OCI-LY7 (cell line): Measurements from ENCODE around the gene LRBA. TPM values are rescaled to one million over a fixed set of nuclear protein-coding genes. Genes with fewer than 3 reads are reported as not detected.

Source experiments
- BruUV-seq: library from RNA; stranded (reverse); fragments of 400-500 nt; replicated peaks from 2 replicates; lab custom pipeline; 2021; lab: Mats Ljungman, UMichigan
- CTCF ChIA-PET: fragments of 300-600 bp; sonication (Branson Sonifier 250); formaldehyde crosslinking; loops from one replicate; lab custom pipeline; 2022; ENCODE audit warnings: antibody characterized with exemption; ENCODE audit not compliant: unreplicated experiment; lab: Charles Lee
- POLR2A ChIA-PET: fragments of 300-600 bp; sonication (Branson Sonifier 250); formaldehyde crosslinking; loops from one replicate; lab custom pipeline; 2022; ENCODE audit warnings: antibody characterized with exemption; lab: Charles Lee
- DNase-seq: peaks from one replicate; pipeline ENCODE4 v3.0.0-alpha.2; 2015; ENCODE audit warnings: low spot score
- H2AFZ ChIP-seq: fragments of 200-600 bp; sonication (generic), shearing (Covaris generic); 2 replicates; pipeline ENCODE4 v1.6.1; 2014; ENCODE audit warnings: mild to moderate bottlenecking, antibody characterized with exemption, low read length, moderate library complexity
- H3K27ac ChIP-seq: fragments of 200-600 bp; sonication (generic); 2 replicates; pipeline ENCODE4 v1.5.1; 2014; ENCODE audit warnings: mixed run types, low read depth, mild to moderate bottlenecking, moderate library complexity, low read length, inconsistent platforms; ENCODE audit not compliant: poor library complexity, severe bottlenecking
- H3K36me3 ChIP-seq: fragments of 200-600 bp; sonication (generic); 2 replicates; pipeline ENCODE4 v1.6.1; 2014; ENCODE audit warnings: mild to moderate bottlenecking, antibody characterized with exemption, low read length, moderate library complexity, mixed read lengths; ENCODE audit not compliant: insufficient read depth
- H3K4me1 ChIP-seq: fragments of 200-600 bp; sonication (generic); 2 replicates; pipeline ENCODE4 v1.5.1; 2014; ENCODE audit warnings: mild to moderate bottlenecking, low read length; ENCODE audit not compliant: insufficient read depth, poor library complexity, severe bottlenecking
- H3K4me2 ChIP-seq: fragments of 200-600 bp; sonication (generic); 2 replicates; pipeline ENCODE4 v1.6.1; 2014; ENCODE audit warnings: mild to moderate bottlenecking, low read length
- H3K4me3 ChIP-seq: fragments of 200-600 bp; sonication (generic); 2 replicates; pipeline ENCODE4 v1.5.1; 2014; ENCODE audit warnings: mild to moderate bottlenecking, low read depth, low read length; ENCODE audit not compliant: poor library complexity, severe bottlenecking
- H3K79me2 ChIP-seq: fragments of 200-600 bp; sonication (generic); 2 replicates; pipeline ENCODE4 v1.6.1; 2016; ENCODE audit warnings: low read depth, mild to moderate bottlenecking, low read length, moderate library complexity, mixed read lengths; ENCODE audit not compliant: insufficient read depth
- H3K9me2 ChIP-seq: fragments of 200-600 bp; sonication (generic); 2 replicates; pipeline ENCODE4 v1.6.1; 2016; ENCODE audit warnings: mild to moderate bottlenecking, low read length, mixed read lengths; ENCODE audit not compliant: insufficient read depth
- H3K9me3 ChIP-seq: fragments of 200-600 bp; sonication (generic); 2 replicates; pipeline ENCODE4 v1.6.1; 2014; ENCODE audit warnings: mild to moderate bottlenecking, mixed run types, low read length, mixed read lengths
- H4K20me1 ChIP-seq: fragments of 200-600 bp; sonication (generic); 2 replicates; pipeline ENCODE4 v1.6.1; 2014; ENCODE audit warnings: mild to moderate bottlenecking, antibody characterized with exemption, low read length, moderate library complexity, mixed read lengths; ENCODE audit not compliant: insufficient read depth
- EZH2phosphoT487 ChIP-seq: fragments of 200-600 bp; sonication (generic); IDR thresholded peaks from 2 replicates; pipeline ENCODE4 v1.6.1; 2018; ENCODE audit warnings: low read depth, borderline replicate concordance, mild to moderate bottlenecking, mixed run types, antibody characterized with exemption, low read length, moderate library complexity, mixed read lengths
- intact Hi-C: fragments of 100-400 bp; cut with micrococcal nuclease; formaldehyde crosslinking; loops from one replicate; pipeline ENCODE4 v1.10.0; 2022; ENCODE audit not compliant: unreplicated experiment
- total RNA-seq, 2 experiments: library from RNA; depleted of rRNA in 1 of 2; stranded (reverse); fragments of >200 nt in 1 of 2; shearing (Covaris generic) in 1 of 2; gene quantifications; 2 replicates each; pipeline ENCODE4 v1.2.3, GENCODE V29; 2014 to 2022
- TF ChIP-seq, protein P1 (sequence below): fragments of 200-600 bp; sonication (generic); conservative IDR thresholded peaks from 2 replicates; pipeline ENCODE4 v1.5.1; 2014; ENCODE audit warnings: mild to moderate bottlenecking, antibody characterized with exemption, low read length, moderate library complexity, mixed read lengths

Gene LRBA
- total RNA-seq, 2 experiments from 2014 or later: 60.4 to 66.7 TPM

DNA sequence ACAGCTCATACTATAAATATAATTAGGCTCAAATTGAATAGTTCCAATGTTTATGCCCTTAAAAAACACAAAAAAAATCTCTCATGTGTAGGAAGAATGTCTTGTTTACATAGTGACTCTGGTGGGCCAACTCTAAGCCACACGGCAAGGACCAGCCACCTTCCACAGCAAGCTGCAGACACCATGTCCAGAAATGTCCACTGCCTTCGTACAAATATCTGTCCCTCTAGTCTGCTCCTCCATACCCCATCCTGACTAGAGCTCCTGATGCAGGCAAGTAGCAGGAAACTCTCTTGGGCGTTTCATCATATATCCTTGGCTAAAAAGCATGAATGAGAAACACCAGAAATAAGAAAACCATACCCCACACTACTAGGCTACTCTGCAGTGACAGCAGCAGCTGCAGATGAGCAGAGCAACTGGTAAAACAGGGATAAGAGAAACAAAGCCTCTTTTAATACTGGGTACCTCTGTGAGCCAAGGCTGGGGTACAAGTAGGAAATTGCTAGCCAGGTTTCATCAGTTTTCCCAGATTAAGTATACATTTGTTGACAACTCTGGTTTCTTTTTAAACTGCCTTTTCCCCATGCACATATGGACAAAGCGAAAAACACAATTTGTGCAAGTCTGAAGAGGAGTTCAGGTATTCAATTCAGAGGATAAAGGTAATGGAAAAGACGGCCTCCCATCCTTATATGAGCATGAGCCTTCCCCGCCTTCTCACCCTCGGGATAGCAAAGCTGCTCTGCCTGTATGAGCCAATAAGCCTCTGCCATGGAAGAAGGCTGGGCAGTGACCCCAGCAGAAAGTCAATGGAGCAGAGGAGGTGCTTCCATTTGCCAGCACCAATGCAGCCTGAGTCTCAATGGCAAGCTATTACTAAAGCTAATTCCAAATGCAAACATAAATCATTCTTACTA, 691.4 kb downstream of the LRBA start:
- no peaks in the 10 kb centered on the region for H3K4me1 ChIP-seq
- no peak overlapping the region for H3K4me3 ChIP-seq
- no peaks in the 10 kb centered on the region for H3K9me3 ChIP-seq
- DNase-seq: no peak
- TF ChIP-seq, protein P1, sequence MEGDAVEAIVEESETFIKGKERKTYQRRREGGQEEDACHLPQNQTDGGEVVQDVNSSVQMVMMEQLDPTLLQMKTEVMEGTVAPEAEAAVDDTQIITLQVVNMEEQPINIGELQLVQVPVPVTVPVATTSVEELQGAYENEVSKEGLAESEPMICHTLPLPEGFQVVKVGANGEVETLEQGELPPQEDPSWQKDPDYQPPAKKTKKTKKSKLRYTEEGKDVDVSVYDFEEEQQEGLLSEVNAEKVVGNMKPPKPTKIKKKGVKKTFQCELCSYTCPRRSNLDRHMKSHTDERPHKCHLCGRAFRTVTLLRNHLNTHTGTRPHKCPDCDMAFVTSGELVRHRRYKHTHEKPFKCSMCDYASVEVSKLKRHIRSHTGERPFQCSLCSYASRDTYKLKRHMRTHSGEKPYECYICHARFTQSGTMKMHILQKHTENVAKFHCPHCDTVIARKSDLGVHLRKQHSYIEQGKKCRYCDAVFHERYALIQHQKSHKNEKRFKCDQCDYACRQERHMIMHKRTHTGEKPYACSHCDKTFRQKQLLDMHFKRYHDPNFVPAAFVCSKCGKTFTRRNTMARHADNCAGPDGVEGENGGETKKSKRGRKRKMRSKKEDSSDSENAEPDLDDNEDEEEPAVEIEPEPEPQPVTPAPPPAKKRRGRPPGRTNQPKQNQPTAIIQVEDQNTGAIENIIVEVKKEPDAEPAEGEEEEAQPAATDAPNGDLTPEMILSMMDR: no peak
- TF ChIP-seq EZH2phosphoT487: no peak
- no peaks in the 10 kb centered on the region for H4K20me1 ChIP-seq
- no peaks in the 10 kb centered on the region for H3K79me2 ChIP-seq
- no TSS peak for BruUV-seq
- ChIA-PET CTCF (no interaction called here), POLR2A (interaction anchor here (0.6 to 1.7 kb wide), 6 partner anchors 9 to 569 kb away, joined by 3 to 5 read pairs (median 4); no protein-coding TSS in a partner anchor)
- no peaks in the 10 kb centered on the region for H3K36me3 ChIP-seq
- no peak overlapping the region for H3K4me2 ChIP-seq
- intact Hi-C loops: no loop called here
- no peaks in the 10 kb centered on the region for H3K9me2 ChIP-seq
- no peak overlapping the region for H3K27ac ChIP-seq
- no peak overlapping the region for H2AFZ ChIP-seq

DNA sequence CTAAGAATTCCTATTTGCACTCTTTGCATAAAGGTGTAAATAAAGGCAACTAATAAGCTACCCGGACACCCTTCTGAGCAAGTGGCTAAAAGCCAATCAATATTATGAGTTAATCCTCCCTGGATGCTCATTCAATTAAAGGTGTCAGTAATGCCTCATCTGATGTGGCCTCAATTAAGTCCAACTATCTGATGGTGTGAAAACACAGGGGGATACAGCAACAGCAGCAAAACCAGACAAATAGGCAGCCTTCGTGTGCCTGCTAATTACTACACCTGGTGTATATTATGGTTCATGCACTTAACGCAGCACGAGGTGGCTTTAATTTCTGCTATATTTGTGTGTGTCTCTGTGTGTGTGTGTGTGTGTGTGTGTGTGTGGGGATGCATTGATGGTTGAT, 692.4 kb downstream of the LRBA start:
- Histone ChIP-seq H4K20me1 (no peaks in the 10 kb centered on the region), H3K9me2 (no peaks in the 10 kb centered on the region), H3K79me2 (no peaks in the 10 kb centered on the region), H3K4me2 (no peak overlapping the region), H2AFZ (no peak overlapping the region), H3K4me3 (no peak overlapping the region), H3K27ac (no peak overlapping the region), H3K4me1 (no peaks in the 10 kb centered on the region), H3K36me3 (no peaks in the 10 kb centered on the region), H3K9me3 (no peaks in the 10 kb centered on the region)
- TF ChIP-seq EZH2phosphoT487: no peak
- TF ChIP-seq, protein P1: no peak
- ChIA-PET CTCF (no interaction called here), POLR2A (interaction anchor here (0.6 to 1.7 kb wide), 4 partner anchors 8 to 103 kb away, joined by 3 to 4 read pairs (median 3); no protein-coding TSS in a partner anchor)
- no peak for DNase-seq
- BruUV-seq: no TSS peak
- intact Hi-C loops: no loop called here

DNA sequence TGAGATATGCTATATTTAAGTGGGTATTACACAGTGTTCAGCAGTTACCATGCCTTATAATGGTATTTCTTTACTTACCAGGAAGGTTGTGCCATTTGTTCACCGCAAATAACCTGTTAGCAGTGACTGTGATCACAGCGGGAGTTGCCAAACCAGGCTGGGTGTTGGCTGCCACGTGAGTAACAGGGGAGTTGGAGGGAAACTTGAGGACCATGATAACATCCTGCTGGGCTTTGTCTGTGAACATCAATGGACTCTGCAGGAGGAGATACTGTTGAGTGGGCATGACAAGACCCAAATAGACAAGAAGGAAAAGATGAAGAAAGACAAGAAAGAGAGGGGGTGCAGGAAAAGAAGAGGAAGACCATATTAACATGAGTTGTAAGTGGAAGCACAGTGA, 694.0 kb downstream of the LRBA start:
- TF ChIP-seq, protein P1: no peak
- no peak for TF ChIP-seq EZH2phosphoT487
- Histone ChIP-seq H3K36me3 (no peaks in the 10 kb centered on the region), H3K4me2 (no peak overlapping the region), H3K9me2 (no peaks in the 10 kb centered on the region), H3K9me3 (no peaks in the 10 kb centered on the region), H2AFZ (no peak overlapping the region), H4K20me1 (no peaks in the 10 kb centered on the region), H3K27ac (no peak overlapping the region), H3K79me2 (no peaks in the 10 kb centered on the region), H3K4me1 (no peaks in the 10 kb centered on the region), H3K4me3 (no peak overlapping the region)
- BruUV-seq: no TSS peak
- DNase-seq: no peak
- intact Hi-C loops: no loop called here
- POLR2A ChIA-PET: interaction anchor here (1.4 kb wide), 1 partner anchor 23 kb away, joined by 3 read pairs; no protein-coding TSS in a partner anchor
- CTCF ChIA-PET: no interaction called here
